AG04450 (cell line): ENCODE results near the gene SLC22A5. TPM values are rescaled to one million over a fixed set of nuclear protein-coding genes. Genes with fewer than 3 reads are reported as not detected.
A peak's percentile ranks its signal among the peaks of the same experiment; 100 is the strongest.

Source experiments
- CTCF ChIA-PET: fragments of 300-600, 350-600 bp; formaldehyde crosslinking; extraction: SDS; loops from one replicate; lab custom pipeline; 2022; ENCODE audit warnings: antibody characterized with exemption, inconsistent platforms; lab: Charles Lee
- POLR2A ChIA-PET: fragments of 350-600 bp; formaldehyde crosslinking; extraction: SDS; loops from one replicate; lab custom pipeline; 2021; ENCODE audit warnings: antibody characterized with exemption, inconsistent platforms; lab: Yijun Ruan, JAX
- DNase-seq: peaks from one replicate; pipeline ENCODE4 v3.0.0-alpha.2; 2011; ENCODE audit warnings: low read depth, low spot score
- H3K27ac ChIP-seq: one replicate; pipeline ENCODE4 v1.5.1; 2012; ENCODE audit warnings: low read depth, low read length, control low read depth
- H3K27me3 ChIP-seq: one replicate; pipeline ENCODE4 v1.6.0; 2012; ENCODE audit warnings: low read length; ENCODE audit not compliant: control insufficient read depth, insufficient read depth
- H3K4me3 ChIP-seq: 2 replicates; pipeline ENCODE4 v1.5.1; 2011; ENCODE audit warnings: mild to moderate bottlenecking, low read depth, low read length, control low read depth
- H3K9me3 ChIP-seq: 2 replicates; pipeline ENCODE4 v1.5.1; 2012; ENCODE audit warnings: low read length; ENCODE audit not compliant: control insufficient read depth, insufficient read depth
- polyA minus RNA-seq: library from RNA; depleted of rRNA, polyadenylated mRNA; stranded (reverse); fragments of >200 nt; gene quantifications from 2 replicates; pipeline ENCODE4 v1.2.3, GENCODE V29; 2011; rRNA and poly(A)+ RNA removed
- polyA plus RNA-seq: library from polyadenylated mRNA; depleted of rRNA; stranded (reverse); fragments of >200 nt; gene quantifications from 2 replicates; pipeline ENCODE4 v1.2.3, GENCODE V29; 2011; rRNA removed
- TF ChIP-seq, protein P1 (sequence below): IDR thresholded peaks from 2 replicates; pipeline ENCODE4 v1.5.1; 2011; ENCODE audit warnings: low read depth, low read length, control low read depth, inconsistent platforms

SLC22A5 gene
- 6.9 TPM in 2 replicates for polyA plus RNA-seq
- polyA minus RNA-seq, result 9.6 and 13.4 TPM in 2 replicates

DNA sequence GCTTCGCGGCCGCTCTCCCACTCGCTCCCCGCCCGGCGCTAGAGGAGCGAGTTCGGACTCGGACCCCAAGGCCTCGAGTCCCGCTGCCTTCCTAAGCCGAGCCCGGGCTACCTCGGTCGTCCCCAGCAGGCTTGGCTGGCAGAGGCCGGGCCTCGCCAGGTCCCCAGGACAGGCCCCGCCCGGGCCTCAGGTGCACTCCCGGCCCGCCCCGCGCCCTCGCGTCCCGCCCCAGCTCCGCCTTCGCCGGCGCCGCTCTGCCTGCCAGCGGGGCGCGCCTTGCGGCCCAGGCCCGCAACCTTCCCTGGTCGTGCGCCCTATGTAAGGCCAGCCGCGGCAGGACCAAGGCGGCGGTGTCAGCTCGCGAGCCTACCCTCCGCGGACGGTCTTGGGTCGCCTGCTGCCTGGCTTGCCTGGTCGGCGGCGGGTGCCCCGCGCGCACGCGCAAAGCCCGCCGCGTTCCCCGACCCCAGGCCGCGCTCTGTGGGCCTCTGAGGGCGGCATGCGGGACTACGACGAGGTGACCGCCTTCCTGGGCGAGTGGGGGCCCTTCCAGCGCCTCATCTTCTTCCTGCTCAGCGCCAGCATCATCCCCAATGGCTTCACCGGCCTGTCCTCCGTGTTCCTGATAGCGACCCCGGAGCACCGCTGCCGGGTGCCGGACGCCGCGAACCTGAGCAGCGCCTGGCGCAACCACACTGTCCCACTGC lies at the start of gene SLC22A5:
SLC22A5 (plus strand) TSS at position 237 of the 707 bp plus-strand sequence; CDS start at position 500, 263 bp downstream.
- POLR2A ChIA-PET, result interaction anchor here (0.7 to 1.9 kb wide), 3 partner anchors 76 to 369 kb away, joined by 3 to 10 read pairs (median 4); partner anchors contain the start of genes IRF1 and SLC22A4
- CTCF ChIA-PET, result interaction anchor here (0.6 to 3.7 kb wide), 8 partner anchors 10 to 306 kb away, joined by 3 to 14 read pairs (median 5); no protein-coding TSS in a partner anchor
- H3K27ac ChIP-seq, result no peak within 1 kb of the TSS
- H3K27me3 ChIP-seq, result no peaks in the 10 kb centered on the region
- no peaks in the 10 kb centered on the region for H3K9me3 ChIP-seq
- no peak for DNase-seq
- TF ChIP-seq, protein P1, sequence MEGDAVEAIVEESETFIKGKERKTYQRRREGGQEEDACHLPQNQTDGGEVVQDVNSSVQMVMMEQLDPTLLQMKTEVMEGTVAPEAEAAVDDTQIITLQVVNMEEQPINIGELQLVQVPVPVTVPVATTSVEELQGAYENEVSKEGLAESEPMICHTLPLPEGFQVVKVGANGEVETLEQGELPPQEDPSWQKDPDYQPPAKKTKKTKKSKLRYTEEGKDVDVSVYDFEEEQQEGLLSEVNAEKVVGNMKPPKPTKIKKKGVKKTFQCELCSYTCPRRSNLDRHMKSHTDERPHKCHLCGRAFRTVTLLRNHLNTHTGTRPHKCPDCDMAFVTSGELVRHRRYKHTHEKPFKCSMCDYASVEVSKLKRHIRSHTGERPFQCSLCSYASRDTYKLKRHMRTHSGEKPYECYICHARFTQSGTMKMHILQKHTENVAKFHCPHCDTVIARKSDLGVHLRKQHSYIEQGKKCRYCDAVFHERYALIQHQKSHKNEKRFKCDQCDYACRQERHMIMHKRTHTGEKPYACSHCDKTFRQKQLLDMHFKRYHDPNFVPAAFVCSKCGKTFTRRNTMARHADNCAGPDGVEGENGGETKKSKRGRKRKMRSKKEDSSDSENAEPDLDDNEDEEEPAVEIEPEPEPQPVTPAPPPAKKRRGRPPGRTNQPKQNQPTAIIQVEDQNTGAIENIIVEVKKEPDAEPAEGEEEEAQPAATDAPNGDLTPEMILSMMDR, result no peak
- peak within 1 kb of the TSS; percentile 65 for H3K4me3 ChIP-seq

DNA sequence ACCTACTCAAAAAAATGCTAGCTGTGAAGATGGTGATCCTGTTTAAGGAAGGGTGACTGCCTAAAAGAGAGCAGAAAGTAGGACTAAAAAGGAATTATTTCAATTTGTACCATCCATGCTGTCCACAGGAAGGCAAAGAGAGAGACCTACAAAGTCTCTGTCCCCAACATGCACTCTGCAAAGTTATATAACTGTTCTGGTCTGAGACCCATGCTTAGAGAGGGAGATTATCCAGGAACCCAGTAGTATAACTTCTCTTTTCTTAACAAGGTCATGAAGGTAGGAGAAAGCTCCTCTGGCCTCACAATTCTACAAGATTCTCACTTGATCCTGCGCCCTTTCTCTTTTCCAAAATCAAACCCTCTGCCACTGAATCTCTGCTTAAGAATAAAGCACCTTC lies 49.5 kb upstream of the SLC22A5 start:
- POLR2A ChIA-PET, result no interaction called here
- Histone ChIP-seq H3K27me3 (no peaks in the 10 kb centered on the region), H3K9me3 (no peaks in the 10 kb centered on the region), H3K27ac (no peak overlapping the region), H3K4me3 (no peak overlapping the region)
- DNase-seq, result no peak
- CTCF ChIA-PET, result no interaction called here
- TF ChIP-seq, protein P1, result no peak

DNA sequence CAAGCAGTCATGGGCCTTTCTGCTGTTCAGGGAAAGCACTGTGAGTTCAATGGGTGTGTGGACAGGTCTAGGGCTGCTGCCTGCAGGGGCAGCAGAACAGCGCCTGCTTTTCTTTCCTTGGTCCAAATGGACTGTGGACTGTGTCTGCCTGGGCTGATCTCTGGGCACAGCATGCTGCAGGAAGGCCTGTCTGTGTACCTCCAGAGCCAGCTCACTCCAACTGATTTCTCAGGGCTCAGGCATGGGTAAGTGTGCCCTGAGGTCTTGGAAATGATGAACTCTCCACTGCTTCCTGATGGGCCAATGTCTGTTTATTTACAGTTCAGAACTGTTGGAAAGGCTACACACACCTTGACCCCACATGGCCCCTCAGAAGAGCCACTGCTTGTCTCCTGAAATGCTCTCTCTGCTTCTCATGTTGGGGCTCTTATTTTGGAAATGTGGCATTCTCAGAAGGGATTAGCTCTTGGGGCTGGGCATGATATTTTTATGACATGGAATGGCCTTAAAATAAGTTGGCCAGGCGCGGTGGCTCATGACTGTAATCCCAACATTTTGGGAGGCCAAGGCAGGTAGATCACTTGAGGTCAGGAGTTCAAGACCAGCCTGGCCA lies 48.3 kb upstream of the SLC22A5 start:
- DNase-seq, result no peak
- TF ChIP-seq, protein P1, result no peak
- no peaks in the 10 kb centered on the region for H3K9me3 ChIP-seq
- POLR2A ChIA-PET, result no interaction called here
- no peak overlapping the region for H3K4me3 ChIP-seq
- H3K27me3 ChIP-seq, result no peaks in the 10 kb centered on the region
- CTCF ChIA-PET, result no interaction called here
- no peak overlapping the region for H3K27ac ChIP-seq

DNA sequence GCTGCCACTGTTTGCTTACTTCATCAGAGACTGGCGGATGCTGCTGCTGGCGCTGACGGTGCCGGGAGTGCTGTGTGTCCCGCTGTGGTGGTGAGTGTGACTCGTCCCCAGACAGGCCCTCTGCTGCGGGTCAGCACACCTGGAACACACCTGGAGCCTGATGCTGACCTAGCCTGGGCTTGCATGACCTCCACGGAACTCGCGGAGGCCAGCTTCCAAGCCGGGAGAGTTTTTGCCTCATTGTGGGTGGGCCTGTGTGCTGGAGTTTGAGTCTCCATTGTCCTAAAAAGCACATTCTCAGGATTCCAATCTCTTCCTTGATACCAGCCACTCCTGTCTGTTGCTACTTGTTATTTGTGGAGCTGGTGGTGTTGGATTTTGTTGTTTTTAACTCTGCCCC lies 47.2 kb upstream of the SLC22A5 start:
- TF ChIP-seq, protein P1, result no peak
- H3K4me3 ChIP-seq, result no peak overlapping the region
- H3K27me3 ChIP-seq, result no peaks in the 10 kb centered on the region
- ChIA-PET POLR2A (no interaction called here), CTCF (no interaction called here)
- H3K9me3 ChIP-seq, result no peaks in the 10 kb centered on the region
- H3K27ac ChIP-seq, result no peak overlapping the region
- no peak for DNase-seq

DNA sequence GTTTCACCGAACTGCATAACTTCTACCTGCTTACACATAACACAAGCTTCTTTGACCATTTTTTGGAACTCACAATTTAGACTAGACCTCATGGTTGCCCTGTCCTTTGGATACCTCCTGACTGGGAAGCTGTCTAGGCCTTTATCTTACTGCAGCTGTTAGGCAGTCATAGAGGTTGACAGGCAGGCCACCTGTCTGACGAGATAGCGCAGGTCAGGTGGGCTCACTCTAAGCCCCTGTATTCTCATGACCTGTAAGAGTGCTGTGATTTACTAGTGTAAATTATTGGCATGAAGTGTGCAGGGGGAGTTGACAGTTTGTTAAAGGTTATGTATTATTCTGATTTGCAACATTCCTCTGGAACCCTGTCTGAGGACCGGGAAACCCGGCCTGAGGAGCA lies 46.3 kb upstream of the SLC22A5 start:
- no peaks in the 10 kb centered on the region for H3K9me3 ChIP-seq
- CTCF ChIA-PET, result no interaction called here
- no peak for DNase-seq
- H3K27me3 ChIP-seq, result no peaks in the 10 kb centered on the region
- no peak overlapping the region for H3K4me3 ChIP-seq
- POLR2A ChIA-PET, result no interaction called here
- H3K27ac ChIP-seq, result no peak overlapping the region
- TF ChIP-seq, protein P1, result no peak
